ENCODE results near the gene ATM.
"Not testable (repeated sequence)": the region's sequence is repeated elsewhere in the genome, so short reads cannot be mapped to it uniquely, and the experiment has no call there.

The ATM gene

DNA sequence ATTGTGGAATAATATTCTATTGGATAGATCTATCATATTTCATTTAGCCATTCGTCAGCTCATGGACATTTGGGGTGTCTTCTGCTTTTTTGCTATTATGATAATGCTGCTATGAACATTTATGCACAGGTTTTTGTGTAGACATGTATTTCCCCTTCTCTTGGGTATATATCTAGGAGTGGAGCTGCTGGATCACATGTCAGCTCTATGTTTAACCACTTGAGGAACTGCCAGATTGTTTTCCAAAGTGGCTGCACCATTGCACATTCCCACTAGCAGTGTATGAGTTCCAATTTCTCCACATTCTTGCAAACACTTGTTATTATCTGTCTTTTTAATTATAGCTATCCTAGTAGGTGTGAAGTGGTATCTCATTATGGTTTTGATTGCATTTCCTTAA lies 169.5 kb downstream of the ATM start:
- H3K27me3 ChIP-seq (ENCODE audit: low read length), result no peaks in the 10 kb centered on the region
- TF ChIP-seq EZH2phosphoT487 (conservative IDR thresholded peaks at IDR 0.05; ENCODE audit: low read length) (no peak), CTCF (IDR thresholded peaks at IDR 0.05; ENCODE audit: insufficient read depth, low read length, poor library complexity, severe bottlenecking) (no peak)
- no peaks in the 10 kb centered on the region for H3F3A ChIP-seq (ENCODE audit: insufficient read depth)
- H2AFZ ChIP-seq (ENCODE audit: low read depth, low read length, severe bottlenecking), result no peak overlapping the region
- no peak overlapping the region for H3K4me2 ChIP-seq (ENCODE audit: low read depth, low read length, poor library complexity, severe bottlenecking)
- H3K79me2 ChIP-seq (ENCODE audit: insufficient read depth, low read length), result no peaks in the 10 kb centered on the region
- H3K27ac ChIP-seq (ENCODE audit: low read depth, low read length), result no peak overlapping the region
- no peak overlapping the region for H3K4me3 ChIP-seq (ENCODE audit: insufficient read depth, low read length, poor library complexity, severe bottlenecking)
- H3K9me2 ChIP-seq (replicated peaks; ENCODE audit: insufficient read depth, low read length), result no peaks in the 10 kb centered on the region
- H4K20me1 ChIP-seq (ENCODE audit: low read depth, low read length), result no peaks in the 10 kb centered on the region
- no peak overlapping the region for H3K9ac ChIP-seq (ENCODE audit: low read length)
- H3K9me3 ChIP-seq (ENCODE audit: insufficient read depth, low read length), result no peaks in the 10 kb centered on the region
- H3K36me3 ChIP-seq (ENCODE audit: low read length), result no peaks in the 10 kb centered on the region

DNA sequence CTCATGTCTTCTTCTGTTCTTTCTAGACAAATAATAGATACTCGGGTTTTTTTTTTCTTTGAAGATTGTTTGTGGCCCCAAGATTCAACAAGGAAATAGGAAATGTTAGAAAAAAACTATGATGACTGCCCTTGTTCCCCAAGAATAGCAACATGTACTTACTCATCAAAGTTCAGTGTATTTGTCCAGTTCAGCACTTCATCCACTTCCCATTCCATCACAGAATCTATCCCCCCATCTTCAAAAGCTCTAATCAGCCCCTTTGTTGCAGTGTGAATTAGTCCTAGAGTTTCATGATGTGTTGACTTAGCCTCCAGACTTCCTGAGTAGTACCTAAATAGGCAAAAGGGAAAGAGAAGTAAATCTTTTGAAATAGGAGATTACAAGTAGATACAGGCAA lies 170.2 kb downstream of the ATM start:
- Histone ChIP-seq H3K9me2 (replicated peaks; ENCODE audit: insufficient read depth, low read length) (no peaks in the 10 kb centered on the region), H3F3A (ENCODE audit: insufficient read depth) (no peaks in the 10 kb centered on the region), H3K27ac (ENCODE audit: low read depth, low read length) (no peak overlapping the region), H3K9me3 (ENCODE audit: insufficient read depth, low read length) (no peaks in the 10 kb centered on the region), H3K9ac (ENCODE audit: low read length) (no peak overlapping the region), H3K4me3 (ENCODE audit: insufficient read depth, low read length, poor library complexity, severe bottlenecking) (no peak overlapping the region), H3K79me2 (ENCODE audit: insufficient read depth, low read length) (no peaks in the 10 kb centered on the region), H3K4me2 (ENCODE audit: low read depth, low read length, poor library complexity, severe bottlenecking) (no peak overlapping the region), H3K36me3 (ENCODE audit: low read length) (no peaks in the 10 kb centered on the region), H4K20me1 (ENCODE audit: low read depth, low read length) (no peaks in the 10 kb centered on the region), H2AFZ (ENCODE audit: low read depth, low read length, severe bottlenecking) (no peak overlapping the region), H3K27me3 (ENCODE audit: low read length) (no peaks in the 10 kb centered on the region)
- TF ChIP-seq CTCF (IDR thresholded peaks at IDR 0.05; ENCODE audit: insufficient read depth, low read length, poor library complexity, severe bottlenecking) (no peak), EZH2phosphoT487 (conservative IDR thresholded peaks at IDR 0.05; ENCODE audit: low read length) (no peak)

DNA sequence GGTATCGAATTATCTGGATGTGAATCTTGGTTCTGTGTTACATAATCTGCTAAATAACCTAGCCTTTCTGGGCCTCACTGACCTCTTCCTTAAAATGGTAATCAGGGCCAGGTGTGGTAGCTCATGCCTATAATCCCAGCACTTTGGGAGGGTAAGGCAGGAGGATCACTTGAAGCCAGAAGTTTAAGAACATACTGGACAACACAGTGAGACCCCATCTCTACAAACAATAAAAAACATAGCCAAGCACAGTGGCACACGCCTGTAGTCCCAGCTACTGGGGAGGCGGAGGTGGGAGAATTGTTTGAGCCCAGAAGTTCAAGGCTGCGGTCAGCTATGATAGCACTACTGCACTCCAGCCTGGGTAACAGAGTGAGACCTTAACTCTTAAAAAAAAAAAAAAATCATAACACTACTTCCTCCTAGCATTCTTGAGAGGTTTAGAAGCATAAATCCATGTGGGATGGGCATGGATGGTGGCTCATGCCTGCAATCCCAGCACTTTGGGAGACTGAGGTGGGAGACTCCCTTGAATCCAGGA lies 171.9 kb downstream of the ATM start:
- Histone ChIP-seq H3K79me2 (ENCODE audit: insufficient read depth, low read length) (no peaks in the 10 kb centered on the region), H4K20me1 (ENCODE audit: low read depth, low read length) (no peaks in the 10 kb centered on the region), H3F3A (ENCODE audit: insufficient read depth) (no peaks in the 10 kb centered on the region), H2AFZ (ENCODE audit: low read depth, low read length, severe bottlenecking) (no peak overlapping the region), H3K9me3 (ENCODE audit: insufficient read depth, low read length) (no peaks in the 10 kb centered on the region), H3K27me3 (ENCODE audit: low read length) (no peaks in the 10 kb centered on the region), H3K9ac (ENCODE audit: low read length) (no peak overlapping the region), H3K4me3 (ENCODE audit: insufficient read depth, low read length, poor library complexity, severe bottlenecking) (no peak overlapping the region), H3K4me2 (ENCODE audit: low read depth, low read length, poor library complexity, severe bottlenecking) (no peak overlapping the region), H3K36me3 (ENCODE audit: low read length) (no peaks in the 10 kb centered on the region), H3K27ac (ENCODE audit: low read depth, low read length) (no peak overlapping the region), H3K9me2 (replicated peaks; ENCODE audit: insufficient read depth, low read length) (no peaks in the 10 kb centered on the region)
- TF ChIP-seq EZH2phosphoT487 (conservative IDR thresholded peaks at IDR 0.05; ENCODE audit: low read length) (no peak), CTCF (IDR thresholded peaks at IDR 0.05; ENCODE audit: insufficient read depth, low read length, poor library complexity, severe bottlenecking) (no peak)

DNA sequence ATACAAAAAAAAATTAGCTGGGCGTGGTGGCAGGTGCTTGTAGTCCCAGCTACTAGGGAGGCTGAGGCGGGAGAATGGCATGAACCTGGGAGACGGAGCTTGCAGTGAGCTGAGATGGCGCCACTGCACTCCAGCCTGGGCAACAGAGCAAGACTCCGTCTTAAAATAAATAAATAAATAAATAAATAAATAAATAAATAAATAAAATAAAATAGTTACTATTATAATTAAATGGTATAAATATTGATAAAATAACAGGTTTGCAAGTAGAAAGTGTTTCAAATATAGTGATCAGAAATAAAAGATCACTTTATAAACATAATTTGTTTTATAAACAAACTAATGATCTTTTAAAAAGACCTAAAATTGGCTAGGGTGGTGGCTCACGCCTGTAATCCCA lies 173.8 kb downstream of the ATM start:
- H3K27me3 ChIP-seq (ENCODE audit: low read length); H3K9me3 ChIP-seq (ENCODE audit: insufficient read depth, low read length); H3K36me3 ChIP-seq (ENCODE audit: low read length); H2AFZ ChIP-seq (ENCODE audit: low read depth, low read length, severe bottlenecking); H3F3A ChIP-seq (ENCODE audit: insufficient read depth); H3K27ac ChIP-seq (ENCODE audit: low read depth, low read length); H3K79me2 ChIP-seq (ENCODE audit: insufficient read depth, low read length); H3K9me2 ChIP-seq (replicated peaks; ENCODE audit: insufficient read depth, low read length); H3K9ac ChIP-seq (ENCODE audit: low read length); H3K4me3 ChIP-seq (ENCODE audit: insufficient read depth, low read length, poor library complexity, severe bottlenecking); H4K20me1 ChIP-seq (ENCODE audit: low read depth, low read length); H3K4me2 ChIP-seq (ENCODE audit: low read depth, low read length, poor library complexity, severe bottlenecking): not testable (repeated sequence)

Data from SU-DHL-6 (cell line).